Muscle layer of duodenum (tissue), 2 donors: ENCODE results near the gene TNPO1.

Experiments used
- H3K27ac ChIP-seq: one replicate; pipeline ENCODE4 v1.7.0; 2013; ENCODE audit warnings: mild to moderate bottlenecking, low read length
- H3K27me3 ChIP-seq: one replicate; pipeline ENCODE4 v1.7.0; 2013; ENCODE audit warnings: low read depth, mild to moderate bottlenecking, control low read depth, low read length
- H3K36me3 ChIP-seq, 2 donors: one replicate each; pipeline ENCODE4 v1.7.0; 2013; ENCODE audit warnings: low read length in 2 of 2, control low read depth in 1 of 2, mild to moderate bottlenecking in 1 of 2; ENCODE audit not compliant: insufficient read depth in 2 of 2, control insufficient read depth in 1 of 2
- H3K4me1 ChIP-seq, 2 donors: one replicate each; pipeline ENCODE4 v1.7.0; 2013; ENCODE audit warnings: low read length in 2 of 2, mild to moderate bottlenecking in 2 of 2, control low read depth in 1 of 2, moderate library complexity in 1 of 2; ENCODE audit not compliant: insufficient read depth in 2 of 2, control insufficient read depth in 1 of 2
- H3K4me3 ChIP-seq, 2 donors: one replicate each; pipeline ENCODE4 v1.7.0; 2013; ENCODE audit warnings: low read length in 2 of 2, low read depth in 1 of 2, mild to moderate bottlenecking in 1 of 2
- H3K9me3 ChIP-seq, 2 donors: one replicate each; pipeline ENCODE4 v1.7.0; 2013; ENCODE audit warnings: low read length in 2 of 2, control low read depth in 1 of 2, mild to moderate bottlenecking in 1 of 2; ENCODE audit not compliant: control insufficient read depth in 1 of 2
- donor health status: healthy.

The TNPO1 gene

DNA sequence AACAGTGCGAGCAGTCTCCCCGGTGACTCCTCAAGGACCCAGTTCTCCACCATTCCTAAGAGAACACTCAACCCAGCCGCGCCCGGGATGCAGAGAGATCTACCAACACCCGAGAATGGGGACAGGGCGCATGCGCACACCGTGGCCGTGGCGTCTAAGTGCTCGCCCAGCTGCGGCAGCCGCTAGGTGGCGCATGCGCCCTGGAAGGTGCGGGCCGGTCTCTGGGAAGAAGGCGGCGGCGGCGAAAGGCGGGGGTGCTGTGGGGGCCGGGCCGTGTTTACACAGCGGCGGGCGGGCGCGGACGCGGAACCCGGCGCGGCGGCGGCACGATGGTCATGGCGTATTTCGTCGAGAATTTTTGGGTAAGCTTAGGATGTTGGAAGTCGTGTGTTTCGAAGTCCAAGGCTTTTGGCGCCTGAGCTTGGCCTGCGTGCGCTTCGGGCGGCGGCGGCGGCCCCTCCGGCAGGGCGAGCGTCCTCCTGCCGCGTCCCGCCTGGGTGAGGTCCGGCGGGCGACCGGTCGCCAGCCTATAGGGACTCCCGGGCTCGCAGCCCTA lies 139.4 kb downstream of the TNPO1 start, which contains the start of gene FCHO2:
Gene FCHO2, plus strand, starts transcription at position 274 of the 556 bp plus-strand sequence. Its CDS starts 56 bp downstream, at position 330.
- H3K9me3 ChIP-seq = no peaks in the 10 kb centered on the region
- peak within 1 kb of the TSS; percentile 98 for H3K27ac ChIP-seq
- no peaks in the 10 kb centered on the region for H3K27me3 ChIP-seq
- peaks cover 0 to 24% of the 10 kb centered on the region in 2 donors for H3K4me1 ChIP-seq
- peaks cover 0 to 9% of the 10 kb centered on the region in 2 donors for H3K36me3 ChIP-seq
- peak within 1 kb of the TSS; percentile 90 to 94 for H3K4me3 ChIP-seq

DNA sequence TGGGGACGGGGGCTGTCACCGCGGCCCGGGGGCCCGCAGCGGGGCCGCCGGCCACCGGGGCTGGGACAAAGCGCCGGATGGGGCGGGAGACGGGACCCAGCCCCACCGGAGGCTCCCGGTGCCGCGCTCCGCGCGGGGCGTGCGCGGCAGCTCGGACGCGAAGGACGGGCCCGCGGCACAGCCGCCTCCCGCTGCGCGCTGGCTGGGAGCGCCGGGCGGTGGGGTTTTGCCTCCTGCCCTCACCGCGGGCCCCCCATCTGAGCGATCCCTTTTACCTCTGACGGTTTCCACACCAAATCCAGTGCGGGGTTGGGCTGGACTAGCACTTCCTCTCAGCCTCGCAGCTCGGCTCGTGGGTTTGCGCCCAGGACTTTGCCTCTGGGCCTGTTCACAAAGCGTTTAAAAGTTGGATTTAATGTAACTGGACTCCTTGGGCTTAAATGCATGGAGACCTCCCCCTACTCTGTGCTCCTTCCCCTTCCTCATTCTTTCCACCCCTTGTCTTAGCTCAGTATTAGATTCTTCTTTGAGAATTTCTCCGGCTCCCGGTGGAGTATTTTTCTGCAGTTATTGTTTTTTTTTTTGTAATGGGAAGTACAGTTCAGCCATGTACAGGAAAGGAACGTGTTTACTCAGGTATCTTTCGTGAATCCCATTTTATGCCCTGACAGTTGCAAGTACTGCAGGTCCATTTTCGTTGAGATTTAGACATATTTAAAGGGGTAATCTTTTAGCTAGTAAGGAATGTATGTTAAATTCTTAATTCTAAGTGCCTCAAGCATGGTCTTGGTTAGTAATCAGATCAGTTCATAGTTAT lies 140.1 kb downstream of the TNPO1 start:
- Histone ChIP-seq H3K4me1 (peaks cover 0 to 24% of the 10 kb centered on the region in 2 donors), H3K27ac (peak overlapping the region; percentile 88), H3K36me3 (peaks cover 0 to 9% of the 10 kb centered on the region in 2 donors), H3K4me3 (peak overlapping the region; percentile 90 to 94), H3K9me3 (no peaks in the 10 kb centered on the region), H3K27me3 (no peaks in the 10 kb centered on the region)

DNA sequence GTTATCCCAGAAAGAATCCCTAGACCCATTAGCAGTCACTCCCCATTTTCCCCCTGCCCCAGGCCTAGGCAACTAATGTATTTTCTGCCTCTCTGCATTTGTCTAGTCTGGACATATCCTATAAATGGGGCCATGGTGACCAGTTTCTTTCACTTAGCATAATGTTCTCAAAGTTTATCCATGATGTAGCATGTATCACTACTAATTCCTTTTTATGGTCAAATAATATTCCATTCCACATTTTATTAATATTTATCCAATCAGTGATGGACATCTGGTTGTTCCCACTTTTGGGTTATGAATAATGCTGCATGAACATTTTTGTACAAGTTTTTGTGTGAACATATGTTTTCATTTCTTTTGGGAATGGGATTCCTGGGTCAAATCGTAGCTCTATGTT lies 140.9 kb downstream of the TNPO1 start:
- Histone ChIP-seq H3K27ac (peak overlapping the region; percentile 88), H3K4me1 (peaks cover 0 to 24% of the 10 kb centered on the region in 2 donors), H3K36me3 (peaks cover 0 to 9% of the 10 kb centered on the region in 2 donors), H3K27me3 (no peaks in the 10 kb centered on the region), H3K4me3 (peak overlapping the region; percentile 90 to 94), H3K9me3 (no peaks in the 10 kb centered on the region)

DNA sequence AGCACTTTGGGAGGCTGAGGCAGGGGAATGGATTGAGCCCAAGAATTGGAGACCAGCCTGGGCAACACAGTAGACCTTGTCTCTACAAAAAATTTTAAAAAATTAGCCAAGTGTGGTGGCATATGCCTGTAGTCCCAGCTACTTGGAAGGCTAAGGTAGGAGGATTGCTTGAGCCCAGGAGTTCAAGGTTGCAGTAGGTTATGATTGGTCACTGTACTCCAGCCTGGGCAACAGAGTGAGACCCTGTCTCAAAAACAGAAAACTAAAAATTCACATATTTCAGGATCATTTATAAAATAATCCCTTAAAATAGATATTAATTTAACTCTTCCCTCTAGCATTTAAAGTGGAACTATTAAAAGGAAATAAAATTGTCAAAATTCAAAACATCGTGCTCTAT lies 142.8 kb downstream of the TNPO1 start:
- no peaks in the 10 kb centered on the region for H3K9me3 ChIP-seq
- H3K4me1 ChIP-seq = peaks cover 0 to 24% of the 10 kb centered on the region in 2 donors
- H3K27me3 ChIP-seq = no peaks in the 10 kb centered on the region
- H3K4me3 ChIP-seq = no peak overlapping the region
- H3K36me3 ChIP-seq = peaks cover 0 to 9% of the 10 kb centered on the region in 2 donors
- no peak overlapping the region for H3K27ac ChIP-seq
